Esophagus squamous epithelium (tissue), 4 donors: ENCODE data around the gene RALB.

Experiments
- CTCF ChIP-seq, 6 experiments: fragments of 450-650 bp in 4 of 6; fragments of 200-600 bp in 2 of 6; sonication (generic) in 2 of 6; IDR thresholded peaks; one replicate each; pipeline ENCODE4 v1.5.1; 2016 to 2019; ENCODE audit warnings: antibody characterized with exemption in 6 of 6, mild to moderate bottlenecking in 4 of 6, moderate library complexity in 4 of 6
- POLR2A ChIP-seq, 4 donors: fragments of 450-650 bp; IDR thresholded peaks; one replicate each; pipeline ENCODE4 v1.6.1; 2017; ENCODE audit warnings: antibody characterized with exemption in 4 of 4, mild to moderate bottlenecking in 4 of 4, moderate library complexity in 3 of 4

DNA sequence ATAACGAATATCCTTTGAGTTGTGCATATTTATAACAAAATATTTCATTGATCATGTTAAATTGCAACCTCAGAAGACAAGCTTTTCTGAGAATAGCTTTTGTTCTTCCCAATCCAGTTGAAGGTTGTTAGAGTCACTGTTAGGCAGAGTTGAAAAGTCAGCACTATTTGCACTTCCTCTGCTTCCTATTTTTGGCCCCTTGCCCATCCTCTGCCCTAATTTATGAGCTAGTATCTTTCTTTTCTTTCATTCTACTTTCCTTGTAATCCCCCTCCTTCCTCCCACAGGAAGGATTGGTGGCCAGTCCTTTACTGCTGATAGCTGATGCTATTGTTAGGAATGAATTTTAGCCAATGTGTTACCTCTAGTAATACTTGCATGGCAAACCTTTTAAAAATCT lies 4.9 kb downstream of the RALB start:
- TF ChIP-seq POLR2A (IDR thresholded peaks at IDR 0.05): no peak
- no peak for TF ChIP-seq CTCF (IDR thresholded peaks at IDR 0.05)
